Memory B cell (primary cell): ENCODE measurements around the gene CYB5R3.

ENCODE experiments used
- ATAC-seq: fragments of 150-1000 bp; cut with Tn5 transposase; 2 replicates; pipeline ENCODE4 v1.10.0; 2021; ENCODE audit warnings: low read depth, mild to moderate bottlenecking, moderate library complexity
- DNase-seq, 2 donors: peaks; one replicate each; pipeline ENCODE4 v3.0.0; 2022; ENCODE audit warnings: low spot score in 2 of 2
- H3K27ac Mint-ChIP-seq: one replicate; pipeline ENCODE4 v1.8.0; 2022; ENCODE audit warnings: mild to moderate bottlenecking, moderate library complexity, mixed read lengths
- H3K27me3 Mint-ChIP-seq: one replicate; pipeline ENCODE4 v1.8.0; 2022; ENCODE audit warnings: mixed read lengths
- H3K36me3 Mint-ChIP-seq: one replicate; pipeline ENCODE4 v1.8.0; 2022; ENCODE audit warnings: mild to moderate bottlenecking, mixed read lengths
- H3K4me1 Mint-ChIP-seq: one replicate; pipeline ENCODE4 v1.8.0; 2022; ENCODE audit warnings: mixed read lengths
- H3K4me3 Mint-ChIP-seq: one replicate; pipeline ENCODE4 v1.8.0; 2022; ENCODE audit warnings: mild to moderate bottlenecking, moderate library complexity, mixed read lengths
- H3K9me3 Mint-ChIP-seq: one replicate; pipeline ENCODE4 v1.8.0; 2022; ENCODE audit warnings: mixed read lengths

CYB5R3 gene

GRCh38 chr22:42644422-42645340 lies 4.5 kb downstream of the CYB5R3 start:
- DNase-seq (no peak), ATAC-seq (no peak)
- peaks cover 2% of the 10 kb centered on the region for H3K36me3 Mint-ChIP-seq
- H3K4me3 Mint-ChIP-seq = peak overlapping the region; percentile 53
- H3K27ac Mint-ChIP-seq = peak overlapping the region; percentile 77
- peaks cover 37% of the 10 kb centered on the region for H3K4me1 Mint-ChIP-seq
- H3K9me3 Mint-ChIP-seq = no peaks in the 10 kb centered on the region
- no peaks in the 10 kb centered on the region for H3K27me3 Mint-ChIP-seq

GRCh38 chr22:42643634-42644421 lies 5.4 kb downstream of the CYB5R3 start:
- peaks cover 2% of the 10 kb centered on the region for H3K36me3 Mint-ChIP-seq
- H3K27ac Mint-ChIP-seq = peak overlapping the region; percentile 71
- DNase-seq (no peak), ATAC-seq (no peak)
- H3K27me3 Mint-ChIP-seq = no peaks in the 10 kb centered on the region
- no peaks in the 10 kb centered on the region for H3K9me3 Mint-ChIP-seq
- peaks cover 36% of the 10 kb centered on the region for H3K4me1 Mint-ChIP-seq
- H3K4me3 Mint-ChIP-seq = peak overlapping the region; percentile 53

GRCh38 chr22:42642806-42643633 lies 6.2 kb downstream of the CYB5R3 start:
- Mint-ChIP-seq H3K4me3 (peak overlapping the region; percentile 17), H3K27ac (peak overlapping the region; percentile 63), H3K9me3 (no peaks in the 10 kb centered on the region), H3K36me3 (no peaks in the 10 kb centered on the region), H3K27me3 (no peaks in the 10 kb centered on the region), H3K4me1 (peaks cover 33% of the 10 kb centered on the region)
- DNase-seq = no peak
- ATAC-seq = peak; percentile 82

- H3K27ac Mint-ChIP-seq = no peak overlapping the region
- DNase-seq = no peak
- no peak for ATAC-seq
- H3K36me3 Mint-ChIP-seq = no peaks in the 10 kb centered on the region
- no peaks in the 10 kb centered on the region for H3K9me3 Mint-ChIP-seq
- H3K27me3 Mint-ChIP-seq = no peaks in the 10 kb centered on the region
- H3K4me1 Mint-ChIP-seq = peaks cover 30% of the 10 kb centered on the region
- no peak overlapping the region for H3K4me3 Mint-ChIP-seq
These were observed 7.3 kb downstream of the CYB5R3 start for GRCh38 chr22:42641801-42642413.

GRCh38 chr22:42639541-42640241 lies 9.5 kb downstream of the CYB5R3 start:
- DNase-seq = no peak

GRCh38 chr22:42637555-42637954 lies 11.6 kb downstream of the CYB5R3 start:
- H3K4me3 Mint-ChIP-seq = no peak overlapping the region
- H3K36me3 Mint-ChIP-seq = peaks cover 5% of the 10 kb centered on the region
- no peak for DNase-seq
- H3K9me3 Mint-ChIP-seq = no peaks in the 10 kb centered on the region
- no peak overlapping the region for H3K27ac Mint-ChIP-seq
- H3K27me3 Mint-ChIP-seq = no peaks in the 10 kb centered on the region
- peaks cover 4% of the 10 kb centered on the region for H3K4me1 Mint-ChIP-seq
- ATAC-seq = no peak

More at GRCh38 chr22:42639541-42640241, 9.5 kb downstream of the CYB5R3 start:
- Mint-ChIP-seq H3K9me3 (no peaks in the 10 kb centered on the region), H3K27me3 (no peaks in the 10 kb centered on the region), H3K27ac (no peak overlapping the region), H3K36me3 (peaks cover 3% of the 10 kb centered on the region), H3K4me1 (peaks cover 17% of the 10 kb centered on the region), H3K4me3 (no peak overlapping the region)
- ATAC-seq = no peak

GRCh38 chr22:42636506-42636905 lies 12.7 kb downstream of the CYB5R3 start:
- no peak overlapping the region for H3K27ac Mint-ChIP-seq
- no peak overlapping the region for H3K4me3 Mint-ChIP-seq
- H3K27me3 Mint-ChIP-seq = no peaks in the 10 kb centered on the region
- ATAC-seq (no peak), DNase-seq (no peak)
- no peaks in the 10 kb centered on the region for H3K9me3 Mint-ChIP-seq
- H3K36me3 Mint-ChIP-seq = peaks cover 8% of the 10 kb centered on the region
- peaks cover 4% of the 10 kb centered on the region for H3K4me1 Mint-ChIP-seq

GRCh38 chr22:42635531-42635930 lies 13.7 kb downstream of the CYB5R3 start:
- H3K4me1 Mint-ChIP-seq = peaks cover under 1% of the 10 kb centered on the region
- ATAC-seq = no peak
- H3K27ac Mint-ChIP-seq = no peak overlapping the region
- no peak for DNase-seq
- H3K27me3 Mint-ChIP-seq = no peaks in the 10 kb centered on the region
- no peak overlapping the region for H3K4me3 Mint-ChIP-seq
- peaks cover 8% of the 10 kb centered on the region for H3K36me3 Mint-ChIP-seq
- no peaks in the 10 kb centered on the region for H3K9me3 Mint-ChIP-seq

GRCh38 chr22:42633013-42633412 lies 16.2 kb downstream of the CYB5R3 start:
- ATAC-seq (no peak), DNase-seq (no peak)
- H3K4me3 Mint-ChIP-seq = no peak overlapping the region
- no peaks in the 10 kb centered on the region for H3K4me1 Mint-ChIP-seq
- no peak overlapping the region for H3K27ac Mint-ChIP-seq
- peaks cover 19% of the 10 kb centered on the region for H3K36me3 Mint-ChIP-seq
- no peaks in the 10 kb centered on the region for H3K27me3 Mint-ChIP-seq
- H3K9me3 Mint-ChIP-seq = no peaks in the 10 kb centered on the region

- Mint-ChIP-seq H3K27me3 (no peaks in the 10 kb centered on the region), H3K9me3 (no peaks in the 10 kb centered on the region), H3K27ac (no peak overlapping the region), H3K4me1 (no peaks in the 10 kb centered on the region), H3K4me3 (no peak overlapping the region), H3K36me3 (peaks cover 22% of the 10 kb centered on the region)
- no peak for ATAC-seq
- DNase-seq = no peak
These were observed 17.1 kb downstream of the CYB5R3 start for GRCh38 chr22:42632096-42632495.

GRCh38 chr22:42630901-42631602 lies 18.1 kb downstream of the CYB5R3 start:
- ATAC-seq (no peak), DNase-seq (no peak)
- peaks cover 27% of the 10 kb centered on the region for H3K36me3 Mint-ChIP-seq

GRCh38 chr22:42630211-42630610 lies 19.0 kb downstream of the CYB5R3 start:
- H3K4me3 Mint-ChIP-seq = no peak overlapping the region
- H3K27ac Mint-ChIP-seq = no peak overlapping the region
- H3K27me3 Mint-ChIP-seq = no peaks in the 10 kb centered on the region
- peaks cover 2% of the 10 kb centered on the region for H3K4me1 Mint-ChIP-seq
- H3K9me3 Mint-ChIP-seq = no peaks in the 10 kb centered on the region
- ATAC-seq (no peak), DNase-seq (no peak)
- H3K36me3 Mint-ChIP-seq = peaks cover 26% of the 10 kb centered on the region

More at GRCh38 chr22:42630901-42631602, 18.1 kb downstream of the CYB5R3 start:
- Mint-ChIP-seq H3K27ac (no peak overlapping the region), H3K9me3 (no peaks in the 10 kb centered on the region), H3K27me3 (no peaks in the 10 kb centered on the region), H3K4me1 (peaks cover 2% of the 10 kb centered on the region), H3K4me3 (no peak overlapping the region)
